Caco-2 (cell line): ENCODE results near the gene ADGRL3. TPM values are rescaled to one million over a fixed set of nuclear protein-coding genes. Genes with fewer than 3 reads are reported as not detected.

Source experiments
- BruUV-seq: library from RNA; stranded (reverse); fragments of 400-500 nt; replicated peaks from 2 replicates; lab custom pipeline; 2021; lab: Mats Ljungman, UMichigan
- CTCF ChIA-PET: fragments of 300-600 bp; sonication (Branson Sonifier 250); formaldehyde crosslinking; loops from one replicate; lab custom pipeline; 2022; ENCODE audit warnings: antibody characterized with exemption; lab: Charles Lee
- POLR2A ChIA-PET: fragments of 300-600 bp; sonication (Branson Sonifier 250); formaldehyde crosslinking; loops from one replicate; lab custom pipeline; 2022; ENCODE audit warnings: antibody characterized with exemption; lab: Charles Lee
- DNase-seq, 2 experiments: peaks; one replicate each; pipeline versions ENCODE4 v3.0.0 to v3.0.0-alpha.2; 2020 to 2022
- H3K27me3 ChIP-seq: replicated peaks from 2 replicates; pipeline ENCODE4 v1.6.0; 2011; ENCODE audit warnings: low read length; ENCODE audit not compliant: control insufficient read depth, insufficient read depth
- H3K36me3 ChIP-seq: 2 replicates; pipeline ENCODE4 v1.5.1; 2011; ENCODE audit warnings: low read length; ENCODE audit not compliant: control insufficient read depth, insufficient read depth
- H3K4me1 ChIP-seq: fragments of 250-450 bp; sonication (Bioruptor Pico); 2 replicates; pipeline ENCODE4 v1.5.1; 2020; ENCODE audit warnings: mild to moderate bottlenecking
- H3K4me3 ChIP-seq: 2 replicates; pipeline ENCODE4 v1.5.1; 2011; ENCODE audit warnings: low read depth, mild to moderate bottlenecking, control low read depth, low read length
- H3K9me3 ChIP-seq: fragments of 250-450 bp; sonication (Bioruptor Pico); 2 replicates; pipeline ENCODE4 v1.5.1; 2020; ENCODE audit warnings: mild to moderate bottlenecking, moderate library complexity
- H3K27ac Mint-ChIP-seq: one replicate; pipeline ENCODE4 v1.8.0; 2022; ENCODE audit warnings: mixed read lengths; ENCODE audit not compliant: unreplicated experiment
- H3K27me3 Mint-ChIP-seq: one replicate; pipeline ENCODE4 v1.8.0; 2022; ENCODE audit warnings: mixed read lengths; ENCODE audit not compliant: insufficient read depth, unreplicated experiment
- H3K36me3 Mint-ChIP-seq: one replicate; pipeline ENCODE4 v1.8.0; 2022; ENCODE audit warnings: mild to moderate bottlenecking, mixed read lengths; ENCODE audit not compliant: insufficient read depth, unreplicated experiment
- H3K4me1 Mint-ChIP-seq: one replicate; pipeline ENCODE4 v1.8.0; 2022; ENCODE audit warnings: low read depth, mixed read lengths; ENCODE audit not compliant: unreplicated experiment
- H3K4me3 Mint-ChIP-seq: one replicate; pipeline ENCODE4 v1.8.0; 2022; ENCODE audit warnings: mild to moderate bottlenecking, moderate library complexity, mixed read lengths; ENCODE audit not compliant: unreplicated experiment
- H3K9me3 Mint-ChIP-seq: one replicate; pipeline ENCODE4 v1.8.0; 2022; ENCODE audit warnings: mixed read lengths; ENCODE audit not compliant: unreplicated experiment
- intact Hi-C: fragments of 100-400 bp; cut with micrococcal nuclease; formaldehyde crosslinking; loops from one replicate; pipeline ENCODE4 v1.10.0; 2022; ENCODE audit not compliant: unreplicated experiment
- total RNA-seq: library from RNA; stranded (reverse); gene quantifications from 2 replicates; pipeline ENCODE4 v1.2.3, GENCODE V29; 2022
- TF ChIP-seq, protein P1 (sequence below), 2 experiments: fragments of 200-600 bp in 1 of 2; IDR thresholded peaks; 1 replicate in 1 of 2; 2 replicates in 1 of 2; pipeline versions ENCODE4 v1.5.1 to v1.8.0; 2011 to 2022; ENCODE audit warnings: antibody characterized with exemption in 1 of 2, control low read depth in 1 of 2, inconsistent platforms in 1 of 2, low read depth in 1 of 2, low read length in 1 of 2, mild to moderate bottlenecking in 1 of 2, moderate library complexity in 1 of 2; ENCODE audit not compliant: insufficient read depth in 1 of 2, severe bottlenecking in 1 of 2, unreplicated experiment in 1 of 2

The ADGRL3 gene
- total RNA-seq, 1 experiment from 2014 or later = 1.5 TPM

GRCh38 chr4:61223385-61223784 lies 23.3 kb downstream of the ADGRL3 start:
- Histone ChIP-seq H3K9me3 (no peaks in the 10 kb centered on the region), H3K36me3 (no peaks in the 10 kb centered on the region), H3K4me1 (no peaks in the 10 kb centered on the region), H3K27me3 (no peaks in the 10 kb centered on the region), H3K4me3 (no peak overlapping the region)
- H3K4me3 Mint-ChIP-seq = no peak overlapping the region
- intact Hi-C loops = no loop called here
- BruUV-seq = no TSS peak
- H3K4me1 Mint-ChIP-seq = no peaks in the 10 kb centered on the region
- peaks cover 3% of the 10 kb centered on the region for H3K27me3 Mint-ChIP-seq
- no peak for DNase-seq
- H3K27ac Mint-ChIP-seq = no peak overlapping the region
- no peaks in the 10 kb centered on the region for H3K9me3 Mint-ChIP-seq
- TF ChIP-seq, protein P1, sequence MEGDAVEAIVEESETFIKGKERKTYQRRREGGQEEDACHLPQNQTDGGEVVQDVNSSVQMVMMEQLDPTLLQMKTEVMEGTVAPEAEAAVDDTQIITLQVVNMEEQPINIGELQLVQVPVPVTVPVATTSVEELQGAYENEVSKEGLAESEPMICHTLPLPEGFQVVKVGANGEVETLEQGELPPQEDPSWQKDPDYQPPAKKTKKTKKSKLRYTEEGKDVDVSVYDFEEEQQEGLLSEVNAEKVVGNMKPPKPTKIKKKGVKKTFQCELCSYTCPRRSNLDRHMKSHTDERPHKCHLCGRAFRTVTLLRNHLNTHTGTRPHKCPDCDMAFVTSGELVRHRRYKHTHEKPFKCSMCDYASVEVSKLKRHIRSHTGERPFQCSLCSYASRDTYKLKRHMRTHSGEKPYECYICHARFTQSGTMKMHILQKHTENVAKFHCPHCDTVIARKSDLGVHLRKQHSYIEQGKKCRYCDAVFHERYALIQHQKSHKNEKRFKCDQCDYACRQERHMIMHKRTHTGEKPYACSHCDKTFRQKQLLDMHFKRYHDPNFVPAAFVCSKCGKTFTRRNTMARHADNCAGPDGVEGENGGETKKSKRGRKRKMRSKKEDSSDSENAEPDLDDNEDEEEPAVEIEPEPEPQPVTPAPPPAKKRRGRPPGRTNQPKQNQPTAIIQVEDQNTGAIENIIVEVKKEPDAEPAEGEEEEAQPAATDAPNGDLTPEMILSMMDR (IDR thresholded peaks at IDR 0.05; ENCODE audit: insufficient read depth in 1 of 2, low read depth in 1 of 2, low read length in 1 of 2, severe bottlenecking in 1 of 2, unreplicated experiment in 1 of 2) = no peak
- ChIA-PET CTCF (no interaction called here), POLR2A (no interaction called here)
- H3K36me3 Mint-ChIP-seq = no peaks in the 10 kb centered on the region

GRCh38 chr4:61224573-61224972 lies 24.4 kb downstream of the ADGRL3 start:
- no TSS peak for BruUV-seq
- Mint-ChIP-seq H3K9me3 (no peaks in the 10 kb centered on the region), H3K4me1 (no peaks in the 10 kb centered on the region), H3K27ac (no peak overlapping the region), H3K27me3 (peaks cover 3% of the 10 kb centered on the region), H3K36me3 (no peaks in the 10 kb centered on the region), H3K4me3 (no peak overlapping the region)
- ChIA-PET CTCF (no interaction called here), POLR2A (no interaction called here)
- no peak for DNase-seq
- H3K36me3 ChIP-seq = no peaks in the 10 kb centered on the region
- no peaks in the 10 kb centered on the region for H3K9me3 ChIP-seq
- H3K4me1 ChIP-seq = no peaks in the 10 kb centered on the region
- no peaks in the 10 kb centered on the region for H3K27me3 ChIP-seq
- intact Hi-C loops = no loop called here
- no peak overlapping the region for H3K4me3 ChIP-seq
- TF ChIP-seq, protein P1 (IDR thresholded peaks at IDR 0.05; ENCODE audit: insufficient read depth in 1 of 2, low read depth in 1 of 2, low read length in 1 of 2, severe bottlenecking in 1 of 2, unreplicated experiment in 1 of 2) = no peak

- no peaks in the 10 kb centered on the region for H3K4me1 Mint-ChIP-seq
- H3K9me3 ChIP-seq = no peaks in the 10 kb centered on the region
- no peak for DNase-seq
- no peak overlapping the region for H3K4me3 Mint-ChIP-seq
- no peaks in the 10 kb centered on the region for H3K4me1 ChIP-seq
- CTCF ChIA-PET = no interaction called here
- POLR2A ChIA-PET = no interaction called here
- no peaks in the 10 kb centered on the region for H3K36me3 ChIP-seq
- H3K4me3 ChIP-seq = no peak overlapping the region
- H3K27me3 ChIP-seq = no peaks in the 10 kb centered on the region
- intact Hi-C loops = no loop called here
- TF ChIP-seq, protein P1 (IDR thresholded peaks at IDR 0.05; ENCODE audit: insufficient read depth in 1 of 2, low read depth in 1 of 2, low read length in 1 of 2, severe bottlenecking in 1 of 2, unreplicated experiment in 1 of 2) = no peak
- BruUV-seq = no TSS peak
- H3K36me3 Mint-ChIP-seq = no peaks in the 10 kb centered on the region
- peaks cover 3% of the 10 kb centered on the region for H3K27me3 Mint-ChIP-seq
- H3K9me3 Mint-ChIP-seq = no peaks in the 10 kb centered on the region
- peak overlapping the region; percentile 14 for H3K27ac Mint-ChIP-seq
Observed at GRCh38 chr4:61225656-61226055, 25.5 kb downstream of the ADGRL3 start.
